ENCODE data around the gene UBAC1.

- TF ChIP-seq CTCF (optimal IDR thresholded peaks at IDR 0.05 in 1 of 3, IDR thresholded peaks at IDR 0.05 in 1 of 3, conservative IDR thresholded peaks at IDR 0.05 in 1 of 3; ENCODE audit: extremely low read depth in 1 of 3, insufficient read depth in 2 of 3, low read length in 3 of 3): no peak
- TF ChIP-seq EZH2 (IDR thresholded peaks at IDR 0.05; ENCODE audit: low read length): no peak
Measured at GRCh38 chr9:135910216-135910615, 51.0 kb downstream of the UBAC1 start.
